GM18511 (cell line): ENCODE results near the gene TMEM107.
A peak's percentile ranks its signal among the peaks of the same experiment; 100 is the strongest.

Experiments
- ATAC-seq: cut with Tn5 transposase; IDR thresholded peaks from one replicate; pipeline ENCODE4 v1.9.1; 2021; ENCODE audit warnings: mild to moderate bottlenecking, moderate library complexity; ENCODE audit not compliant: unreplicated experiment

The TMEM107 gene

GRCh38 chr17:8151641-8152111 lies 24.5 kb downstream of the TMEM107 start:
- no peak for ATAC-seq

- ATAC-seq = peak; percentile 59
Measured at GRCh38 chr17:8151120-8151640, 25.0 kb downstream of the TMEM107 start.

- no peak for ATAC-seq
Measured at GRCh38 chr17:8150194-8151119, 25.7 kb downstream of the TMEM107 start.

GRCh38 chr17:8149419-8150193 lies 26.6 kb downstream of the TMEM107 start:
- ATAC-seq = no peak

- no peak for ATAC-seq
Measured at GRCh38 chr17:8148560-8148959, 27.6 kb downstream of the TMEM107 start.

GRCh38 chr17:8147805-8148404 lies 28.3 kb downstream of the TMEM107 start:
- no peak for ATAC-seq

GRCh38 chr17:8147141-8147804 lies 28.9 kb downstream of the TMEM107 start:
- ATAC-seq = no peak

- no peak for ATAC-seq
Measured at GRCh38 chr17:8146381-8147140, 29.6 kb downstream of the TMEM107 start.

- no peak for ATAC-seq
Measured at GRCh38 chr17:8145811-8146210, 30.4 kb downstream of the TMEM107 start.

- no peak for ATAC-seq
Measured at GRCh38 chr17:8144401-8145231, 31.6 kb downstream of the TMEM107 start.

- ATAC-seq = no peak
Measured at GRCh38 chr17:8143581-8144400, 32.4 kb downstream of the TMEM107 start.

- no peak for ATAC-seq
Measured at GRCh38 chr17:8142887-8143580, 33.1 kb downstream of the TMEM107 start.

- no peak for ATAC-seq
Measured at GRCh38 chr17:8142158-8142886, 33.9 kb downstream of the TMEM107 start.

- ATAC-seq = no peak
Measured at GRCh38 chr17:8141741-8142140, 34.4 kb downstream of the TMEM107 start.

GRCh38 chr17:8141045-8141444 lies 35.1 kb downstream of the TMEM107 start:
- ATAC-seq = no peak

GRCh38 chr17:8140065-8141029 lies 35.8 kb downstream of the TMEM107 start:
- no peak for ATAC-seq
